ENCODE results near the gene DAZL. TPM values are rescaled to one million over a fixed set of nuclear protein-coding genes. Genes with fewer than 3 reads are reported as not detected.

DAZL gene, protein sequence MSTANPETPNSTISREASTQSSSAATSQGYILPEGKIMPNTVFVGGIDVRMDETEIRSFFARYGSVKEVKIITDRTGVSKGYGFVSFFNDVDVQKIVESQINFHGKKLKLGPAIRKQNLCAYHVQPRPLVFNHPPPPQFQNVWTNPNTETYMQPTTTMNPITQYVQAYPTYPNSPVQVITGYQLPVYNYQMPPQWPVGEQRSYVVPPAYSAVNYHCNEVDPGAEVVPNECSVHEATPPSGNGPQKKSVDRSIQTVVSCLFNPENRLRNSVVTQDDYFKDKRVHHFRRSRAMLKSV
- not detected for total RNA-seq

DNA sequence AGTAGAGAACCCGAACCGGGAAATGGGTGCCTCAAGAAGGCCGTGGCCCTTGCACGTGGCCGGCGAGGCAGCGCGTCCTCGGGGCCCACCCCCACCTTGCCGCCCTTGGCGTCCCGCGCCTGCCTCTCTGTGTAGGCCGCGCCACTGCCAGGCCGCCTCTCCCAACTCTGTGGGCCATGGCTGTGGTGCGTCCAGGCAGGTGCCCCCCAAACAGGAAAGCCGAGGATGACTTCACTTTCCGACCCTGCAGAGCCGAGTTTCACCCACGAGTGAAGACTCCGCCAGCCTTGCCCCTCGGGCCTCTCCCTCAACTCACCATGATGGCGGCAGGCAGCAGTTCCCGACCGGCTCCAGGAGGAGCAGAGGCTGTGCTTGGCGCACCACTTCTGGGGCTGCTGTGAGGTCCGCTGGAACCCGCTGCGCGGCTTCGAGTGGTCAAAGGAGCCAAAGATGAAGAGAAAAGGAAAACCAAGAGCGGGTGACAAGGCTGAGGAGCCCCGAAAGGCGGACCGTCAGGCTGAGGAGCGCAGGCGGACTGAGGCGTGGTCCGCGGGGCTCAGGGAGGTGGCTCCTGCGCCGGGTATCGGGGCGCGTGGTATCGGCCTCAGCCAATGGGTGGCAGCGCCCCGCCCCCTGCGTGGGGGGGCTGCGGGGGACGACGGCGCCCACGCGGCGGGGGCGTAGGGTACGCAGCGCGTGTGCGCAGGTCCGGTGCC is at the start of gene DAZL:
TSS of gene DAZL (minus strand) at position 537 of the 716 bp plus-strand sequence. CDS start at position 319, 218 bp downstream.
- TF ChIP-seq POLR2A (IDR thresholded peaks at IDR 0.05), result no peak
- TF ChIP-seq, protein P1, sequence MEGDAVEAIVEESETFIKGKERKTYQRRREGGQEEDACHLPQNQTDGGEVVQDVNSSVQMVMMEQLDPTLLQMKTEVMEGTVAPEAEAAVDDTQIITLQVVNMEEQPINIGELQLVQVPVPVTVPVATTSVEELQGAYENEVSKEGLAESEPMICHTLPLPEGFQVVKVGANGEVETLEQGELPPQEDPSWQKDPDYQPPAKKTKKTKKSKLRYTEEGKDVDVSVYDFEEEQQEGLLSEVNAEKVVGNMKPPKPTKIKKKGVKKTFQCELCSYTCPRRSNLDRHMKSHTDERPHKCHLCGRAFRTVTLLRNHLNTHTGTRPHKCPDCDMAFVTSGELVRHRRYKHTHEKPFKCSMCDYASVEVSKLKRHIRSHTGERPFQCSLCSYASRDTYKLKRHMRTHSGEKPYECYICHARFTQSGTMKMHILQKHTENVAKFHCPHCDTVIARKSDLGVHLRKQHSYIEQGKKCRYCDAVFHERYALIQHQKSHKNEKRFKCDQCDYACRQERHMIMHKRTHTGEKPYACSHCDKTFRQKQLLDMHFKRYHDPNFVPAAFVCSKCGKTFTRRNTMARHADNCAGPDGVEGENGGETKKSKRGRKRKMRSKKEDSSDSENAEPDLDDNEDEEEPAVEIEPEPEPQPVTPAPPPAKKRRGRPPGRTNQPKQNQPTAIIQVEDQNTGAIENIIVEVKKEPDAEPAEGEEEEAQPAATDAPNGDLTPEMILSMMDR (IDR thresholded peaks at IDR 0.05), result no peak
- no peak within 1 kb of the TSS for H3K27ac ChIP-seq
- WGBS, 2 donors, result 95 to 96% methylated on average over 43 to 51 of the region's 63 CpGs
- peaks cover 4% of the 10 kb centered on the region for H3K4me1 ChIP-seq
- H3K27me3 ChIP-seq, result no peaks in the 10 kb centered on the region
- DNase-seq, result no peak
- intact Hi-C loops (cut with DNase I), result loop anchor here (10.0 kb wide), 1 partner anchor 630 kb away; no protein-coding TSS in a partner anchor
- ATAC-seq, result no peak
- H3K4me3 ChIP-seq, result no peak within 1 kb of the TSS
- no peaks in the 10 kb centered on the region for H3K9me3 ChIP-seq
- H3K36me3 ChIP-seq (replicated peaks in 1 of 2; ENCODE audit: insufficient read depth in 1 of 2, low read depth in 2 of 2), result no peaks in the 10 kb centered on the region

GRCh38 chr3:16654976-16655375 is 49.8 kb upstream of the DAZL start:
- WGBS, 2 donors, result 19 to 24% methylated on average over 1 of the region's 1 CpG
- Histone ChIP-seq H3K27ac (no peak overlapping the region), H3K36me3 (replicated peaks in 1 of 2; ENCODE audit: insufficient read depth in 1 of 2, low read depth in 2 of 2) (no peaks in the 10 kb centered on the region), H3K4me1 (no peaks in the 10 kb centered on the region), H3K27me3 (no peaks in the 10 kb centered on the region), H3K9me3 (no peaks in the 10 kb centered on the region), H3K4me3 (no peak overlapping the region)
- intact Hi-C loops (cut with DNase I), result no loop called here
- TF ChIP-seq, protein P1 (IDR thresholded peaks at IDR 0.05), result no peak
- no peak for TF ChIP-seq POLR2A (IDR thresholded peaks at IDR 0.05)
- no peak for ATAC-seq
- DNase-seq, result no peak

- no peaks in the 10 kb centered on the region for H3K9me3 ChIP-seq
- DNase-seq (no peak), ATAC-seq (no peak)
- no peaks in the 10 kb centered on the region for H3K27me3 ChIP-seq
- H3K36me3 ChIP-seq (replicated peaks in 1 of 2; ENCODE audit: insufficient read depth in 1 of 2, low read depth in 2 of 2), result no peaks in the 10 kb centered on the region
- WGBS, 2 donors, result 56 to 59% methylated on average over 4 of the region's 4 CpGs
- no peaks in the 10 kb centered on the region for H3K4me1 ChIP-seq
- TF ChIP-seq, protein P1 (IDR thresholded peaks at IDR 0.05), result no peak
- TF ChIP-seq POLR2A (IDR thresholded peaks at IDR 0.05), result no peak
- intact Hi-C loops (cut with DNase I), result no loop called here
- H3K4me3 ChIP-seq, result no peak overlapping the region
- H3K27ac ChIP-seq, result no peak overlapping the region
Measured at GRCh38 chr3:16653712-16654111, 48.5 kb upstream of the DAZL start.

DNA sequence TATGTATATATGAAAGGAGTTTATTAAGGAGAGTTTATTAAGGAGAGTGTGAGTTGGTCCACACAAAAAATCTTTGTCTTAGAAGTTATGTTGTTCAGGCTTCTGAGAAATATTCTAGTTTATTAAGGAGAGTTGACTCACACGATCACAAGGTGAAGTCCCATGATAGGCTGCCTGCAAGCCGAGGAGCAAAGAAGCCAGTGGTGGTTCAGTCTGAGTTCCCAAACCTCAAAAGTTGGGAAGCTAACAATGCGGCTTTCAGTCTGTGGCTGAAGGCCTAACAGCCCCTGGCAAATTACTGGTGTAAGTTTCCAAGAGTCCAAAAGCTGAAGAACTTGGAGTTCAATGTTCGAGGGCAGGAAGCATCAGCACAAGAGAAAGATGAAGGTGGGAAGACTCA is 42.4 kb upstream of the DAZL start:
- Histone ChIP-seq H3K9me3 (no peaks in the 10 kb centered on the region), H3K27ac (no peak overlapping the region), H3K4me1 (no peaks in the 10 kb centered on the region), H3K4me3 (no peak overlapping the region), H3K36me3 (replicated peaks in 1 of 2; ENCODE audit: insufficient read depth in 1 of 2, low read depth in 2 of 2) (no peaks in the 10 kb centered on the region), H3K27me3 (no peaks in the 10 kb centered on the region)
- ATAC-seq (no peak), DNase-seq (no peak)
- intact Hi-C loops (cut with DNase I), result no loop called here
- TF ChIP-seq, protein P1 (IDR thresholded peaks at IDR 0.05), result no peak
- no peak for TF ChIP-seq POLR2A (IDR thresholded peaks at IDR 0.05)
- 83 to 85% methylated on average over 4 of the region's 4 CpGs for WGBS, 2 donors

Data from body of pancreas (tissue), 4 donors.